Osteocyte (in vitro differentiated cells): ENCODE results near the gene NHERF2. TPM values are rescaled to one million over a fixed set of nuclear protein-coding genes. Genes with fewer than 3 reads are reported as not detected.

Experiments
- DNase-seq: peaks from one replicate; pipeline ENCODE4 v3.0.0; 2021; ENCODE audit warnings: mixed read lengths; ENCODE audit not compliant: unreplicated experiment; ENCODE audit errors: extremely low spot score
- H3K27ac Mint-ChIP-seq: one replicate; pipeline ENCODE4 v1.8.0; 2021; ENCODE audit warnings: mild to moderate bottlenecking, mixed read lengths; ENCODE audit not compliant: unreplicated experiment
- H3K27me3 Mint-ChIP-seq: one replicate; pipeline ENCODE4 v1.8.0; 2021; ENCODE audit warnings: mixed read lengths; ENCODE audit not compliant: unreplicated experiment
- H3K36me3 Mint-ChIP-seq: one replicate; pipeline ENCODE4 v1.8.0; 2021; ENCODE audit warnings: mixed read lengths; ENCODE audit not compliant: unreplicated experiment
- H3K4me1 Mint-ChIP-seq: one replicate; pipeline ENCODE4 v1.8.0; 2021; ENCODE audit warnings: mixed read lengths; ENCODE audit not compliant: unreplicated experiment
- H3K4me3 Mint-ChIP-seq: one replicate; pipeline ENCODE4 v1.8.0; 2021; ENCODE audit warnings: mild to moderate bottlenecking, moderate library complexity, mixed read lengths; ENCODE audit not compliant: unreplicated experiment
- H3K9me3 Mint-ChIP-seq: one replicate; pipeline ENCODE4 v1.8.0; 2021; ENCODE audit warnings: mixed read lengths; ENCODE audit not compliant: unreplicated experiment
- total RNA-seq: library from RNA; stranded (reverse); gene quantifications from 2 replicates; pipeline ENCODE4 v1.2.1, GENCODE V29; 2021
- TF ChIP-seq, protein P1 (sequence below): fragments of 200-600 bp; sonication (generic); IDR thresholded peaks from 2 replicates; pipeline ENCODE4 v1.5.0; 2021; ENCODE audit warnings: antibody characterized with exemption, mild to moderate bottlenecking, moderate library complexity

NHERF2 gene
- total RNA-seq, 1 donor from 2014 or later: 146 TPM

DNA sequence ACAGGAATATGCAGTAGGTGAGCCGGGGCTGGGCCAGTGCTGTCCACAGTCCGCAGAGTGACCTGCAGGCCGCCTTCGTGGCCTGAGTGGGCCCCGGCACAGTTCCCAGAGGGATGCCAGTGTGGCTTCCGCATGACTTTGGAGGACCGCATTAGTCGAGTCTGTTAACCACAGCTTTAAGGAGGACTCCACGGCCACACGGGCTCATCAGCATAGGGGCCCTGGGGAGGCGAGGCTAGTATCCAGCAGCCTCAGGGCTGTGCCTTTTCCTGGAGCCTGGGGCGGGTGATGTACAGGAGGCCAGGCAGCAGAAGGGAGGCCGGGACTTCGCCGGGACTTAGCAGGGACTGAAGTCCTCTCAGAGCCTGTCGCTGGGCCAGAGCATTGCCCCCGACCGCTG is 34.3 kb downstream of the NHERF2 start:
- DNase-seq: no peak
- no peaks in the 10 kb centered on the region for H3K27me3 Mint-ChIP-seq
- H3K4me3 Mint-ChIP-seq: no peak overlapping the region
- no peak overlapping the region for H3K27ac Mint-ChIP-seq
- no peaks in the 10 kb centered on the region for H3K9me3 Mint-ChIP-seq
- H3K4me1 Mint-ChIP-seq: no peaks in the 10 kb centered on the region
- TF ChIP-seq, protein P1, sequence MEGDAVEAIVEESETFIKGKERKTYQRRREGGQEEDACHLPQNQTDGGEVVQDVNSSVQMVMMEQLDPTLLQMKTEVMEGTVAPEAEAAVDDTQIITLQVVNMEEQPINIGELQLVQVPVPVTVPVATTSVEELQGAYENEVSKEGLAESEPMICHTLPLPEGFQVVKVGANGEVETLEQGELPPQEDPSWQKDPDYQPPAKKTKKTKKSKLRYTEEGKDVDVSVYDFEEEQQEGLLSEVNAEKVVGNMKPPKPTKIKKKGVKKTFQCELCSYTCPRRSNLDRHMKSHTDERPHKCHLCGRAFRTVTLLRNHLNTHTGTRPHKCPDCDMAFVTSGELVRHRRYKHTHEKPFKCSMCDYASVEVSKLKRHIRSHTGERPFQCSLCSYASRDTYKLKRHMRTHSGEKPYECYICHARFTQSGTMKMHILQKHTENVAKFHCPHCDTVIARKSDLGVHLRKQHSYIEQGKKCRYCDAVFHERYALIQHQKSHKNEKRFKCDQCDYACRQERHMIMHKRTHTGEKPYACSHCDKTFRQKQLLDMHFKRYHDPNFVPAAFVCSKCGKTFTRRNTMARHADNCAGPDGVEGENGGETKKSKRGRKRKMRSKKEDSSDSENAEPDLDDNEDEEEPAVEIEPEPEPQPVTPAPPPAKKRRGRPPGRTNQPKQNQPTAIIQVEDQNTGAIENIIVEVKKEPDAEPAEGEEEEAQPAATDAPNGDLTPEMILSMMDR: no peak
- peaks cover 21% of the 10 kb centered on the region for H3K36me3 Mint-ChIP-seq

DNA sequence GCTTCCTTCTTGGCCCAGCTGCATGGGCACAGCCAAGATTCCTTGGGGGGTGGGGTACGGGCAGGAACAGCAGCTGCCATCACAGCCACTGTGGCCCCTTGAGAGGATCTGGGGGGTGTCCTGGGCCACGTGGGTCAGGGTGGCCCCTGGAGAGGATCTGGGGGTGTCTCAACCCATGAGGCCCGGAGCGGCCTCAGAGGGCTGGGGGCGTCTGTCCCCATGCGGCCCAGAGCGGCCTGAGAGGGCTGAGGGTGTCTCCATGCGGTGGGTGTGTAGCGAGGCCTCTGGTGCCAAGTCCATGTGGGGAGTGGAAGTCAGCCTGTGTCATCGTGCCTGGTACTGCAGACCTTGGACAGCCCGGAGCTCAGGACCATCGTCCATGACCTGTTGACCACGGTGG is 34.8 kb downstream of the NHERF2 start:
- TF ChIP-seq, protein P1: no peak
- H3K4me3 Mint-ChIP-seq: no peak overlapping the region
- H3K36me3 Mint-ChIP-seq: peaks cover 22% of the 10 kb centered on the region
- no peaks in the 10 kb centered on the region for H3K27me3 Mint-ChIP-seq
- no peak overlapping the region for H3K27ac Mint-ChIP-seq
- H3K4me1 Mint-ChIP-seq: no peaks in the 10 kb centered on the region
- H3K9me3 Mint-ChIP-seq: no peaks in the 10 kb centered on the region
- DNase-seq: no peak

DNA sequence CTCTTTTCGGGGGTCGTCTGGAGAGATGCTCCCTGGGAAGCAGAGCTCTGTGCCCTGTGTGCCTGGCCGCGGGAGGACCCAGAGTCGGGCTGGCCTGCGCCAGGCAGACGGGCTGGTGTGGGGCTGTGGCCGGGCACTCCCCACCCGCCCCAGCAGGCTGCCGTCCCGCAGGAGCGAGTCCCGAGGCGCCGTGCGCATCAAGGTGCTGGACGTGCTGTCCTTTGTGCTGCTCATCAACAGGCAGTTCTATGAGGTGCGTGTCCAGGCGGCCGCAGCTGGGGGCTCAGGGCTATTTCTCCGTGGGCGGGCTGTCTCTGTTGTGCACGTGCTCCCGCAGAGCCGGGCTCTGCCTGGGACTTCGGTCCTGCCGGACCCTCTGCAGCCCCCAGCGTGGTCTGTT is 36.1 kb downstream of the NHERF2 start:
- Mint-ChIP-seq H3K36me3 (peaks cover 20% of the 10 kb centered on the region), H3K4me1 (no peaks in the 10 kb centered on the region), H3K27me3 (no peaks in the 10 kb centered on the region), H3K9me3 (no peaks in the 10 kb centered on the region), H3K27ac (no peak overlapping the region), H3K4me3 (no peak overlapping the region)
- TF ChIP-seq, protein P1: no peak
- DNase-seq: no peak

DNA sequence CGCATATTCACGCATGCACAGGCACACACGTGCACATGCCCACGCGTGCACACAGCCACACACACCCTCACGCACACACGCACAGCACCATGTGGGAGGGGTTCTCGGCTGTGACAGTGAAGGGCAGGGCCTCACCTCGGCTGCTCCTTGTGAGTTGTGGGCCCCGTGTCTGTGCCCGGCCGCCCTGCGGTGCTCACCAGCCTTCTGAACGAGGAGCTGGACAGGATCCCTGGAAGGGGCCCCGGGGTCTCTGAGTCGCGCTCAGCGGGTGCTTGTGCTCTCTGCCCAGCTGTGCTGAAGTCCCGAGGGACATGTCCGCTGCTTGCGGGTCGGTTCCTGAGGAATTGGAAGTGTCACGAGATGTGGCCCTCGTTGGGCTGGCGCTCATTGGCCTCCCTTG is 37.2 kb downstream of the NHERF2 start:
- no peak overlapping the region for H3K4me3 Mint-ChIP-seq
- H3K27me3 Mint-ChIP-seq: no peaks in the 10 kb centered on the region
- no peaks in the 10 kb centered on the region for H3K9me3 Mint-ChIP-seq
- no peaks in the 10 kb centered on the region for H3K4me1 Mint-ChIP-seq
- TF ChIP-seq, protein P1: no peak
- H3K27ac Mint-ChIP-seq: no peak overlapping the region
- H3K36me3 Mint-ChIP-seq: peaks cover 19% of the 10 kb centered on the region
- DNase-seq: no peak

DNA sequence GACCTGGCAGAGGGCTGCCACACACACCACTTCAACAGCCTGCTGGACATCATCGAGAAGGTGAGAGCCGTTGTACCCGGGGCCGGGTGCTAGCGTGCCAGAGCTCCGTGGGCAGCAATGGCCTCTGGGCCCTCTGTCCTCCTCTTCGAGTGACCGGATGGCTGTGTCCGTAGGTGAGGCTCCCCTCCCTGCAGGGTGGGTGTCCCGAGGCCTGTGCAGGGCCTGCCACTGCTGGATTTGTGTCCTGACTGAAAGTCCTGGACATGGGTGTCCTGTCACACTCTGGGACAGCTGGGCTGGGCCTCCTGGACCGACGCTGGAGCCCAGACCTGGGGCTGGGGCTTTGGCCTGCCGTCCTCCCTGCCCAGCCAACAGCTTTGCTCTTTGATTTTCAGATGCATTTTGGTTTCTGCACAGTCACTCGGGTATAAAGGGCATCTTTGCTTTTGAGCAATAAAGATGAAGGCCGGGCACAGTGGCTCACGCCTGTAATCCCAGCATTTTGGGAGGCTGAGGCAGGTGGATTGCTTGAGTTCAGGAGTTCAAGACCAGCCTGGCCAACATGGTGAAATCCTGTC is 37.8 kb downstream of the NHERF2 start:
- TF ChIP-seq, protein P1: no peak
- DNase-seq: no peak
- H3K4me1 Mint-ChIP-seq: no peaks in the 10 kb centered on the region
- H3K27me3 Mint-ChIP-seq: no peaks in the 10 kb centered on the region
- peaks cover 21% of the 10 kb centered on the region for H3K36me3 Mint-ChIP-seq
- no peaks in the 10 kb centered on the region for H3K9me3 Mint-ChIP-seq
- H3K27ac Mint-ChIP-seq: no peak overlapping the region
- no peak overlapping the region for H3K4me3 Mint-ChIP-seq
